Neuronal stem cell (in vitro differentiated cells): Measurements from ENCODE around the gene MANBA.
"Not testable (repeated sequence)": the region's sequence is repeated elsewhere in the genome, so short reads cannot be mapped to it uniquely, and the experiment has no call there.

ENCODE experiments used
- DNase-seq: peaks from one replicate; pipeline ENCODE4 v3.0.0-alpha.2; 2013; ENCODE audit warnings: low spot score
- H2AFZ ChIP-seq: one replicate; pipeline ENCODE4 v1.6.1; 2013; ENCODE audit warnings: mild to moderate bottlenecking, low read length, inconsistent platforms
- H2AK5ac ChIP-seq: 2 replicates; pipeline ENCODE4 v1.6.1; 2013; ENCODE audit warnings: low read depth, mild to moderate bottlenecking, inconsistent platforms, low read length, moderate library complexity, mixed read lengths
- H2BK120ac ChIP-seq: 2 replicates; pipeline ENCODE4 v1.6.1; 2013; ENCODE audit warnings: low read depth, mild to moderate bottlenecking, inconsistent platforms, low read length, moderate library complexity, mixed read lengths
- H2BK12ac ChIP-seq: one replicate; pipeline ENCODE4 v1.6.1; 2013; ENCODE audit warnings: low read length, inconsistent platforms
- H2BK15ac ChIP-seq: 2 replicates; pipeline ENCODE4 v1.6.1; 2013; ENCODE audit warnings: mild to moderate bottlenecking, low read length, inconsistent platforms, mixed read lengths
- H2BK5ac ChIP-seq: one replicate; pipeline ENCODE4 v1.6.1; 2013; ENCODE audit warnings: inconsistent platforms, mild to moderate bottlenecking, low read length, moderate library complexity
- H3K14ac ChIP-seq: one replicate; pipeline ENCODE4 v1.6.1; 2013; ENCODE audit warnings: low read length, inconsistent platforms
- H3K18ac ChIP-seq: 2 replicates; pipeline ENCODE4 v1.6.1; 2013; ENCODE audit warnings: low read length, inconsistent platforms
- H3K23ac ChIP-seq: 2 replicates; pipeline ENCODE4 v1.6.1; 2013; ENCODE audit warnings: low read depth, mild to moderate bottlenecking, mixed read lengths, low read length, inconsistent platforms; ENCODE audit not compliant: poor library complexity
- H3K27ac ChIP-seq: replicated peaks from 3 replicates; pipeline ENCODE4 v1.5.1; 2013; ENCODE audit warnings: low read length, inconsistent platforms
- H3K27me3 ChIP-seq, 3 experiments: 2 replicates each; pipeline ENCODE4 v1.6.1; 2013; ENCODE audit warnings: low read length in 3 of 3, mild to moderate bottlenecking in 2 of 3, inconsistent platforms in 1 of 3, low read depth in 1 of 3, mixed read lengths in 1 of 3, moderate library complexity in 1 of 3; ENCODE audit not compliant: control insufficient read depth in 3 of 3, insufficient read depth in 3 of 3
- H3K36me3 ChIP-seq, 2 donors: replicated peaks in 1 of 2; 2 replicates each; pipeline ENCODE4 v1.6.1; 2013; ENCODE audit warnings: low read length in 2 of 2; ENCODE audit not compliant: control insufficient read depth in 2 of 2, insufficient read depth in 2 of 2
- H3K4ac ChIP-seq: 2 replicates; pipeline ENCODE4 v1.6.1; 2013; ENCODE audit warnings: inconsistent platforms, mild to moderate bottlenecking, low read length, moderate library complexity
- H3K4me1 ChIP-seq, 2 donors: 1 replicate in 1 of 2; 2 replicates in 1 of 2; pipeline ENCODE4 v1.6.1; 2013; ENCODE audit warnings: low read length in 2 of 2, low read depth in 1 of 2; ENCODE audit not compliant: control insufficient read depth in 2 of 2, insufficient read depth in 1 of 2
- H3K4me2 ChIP-seq: one replicate; pipeline ENCODE4 v1.6.1; 2013; ENCODE audit warnings: mild to moderate bottlenecking, low read length, inconsistent platforms; ENCODE audit not compliant: insufficient read depth, poor library complexity, severe bottlenecking
- H3K4me3 ChIP-seq, 2 donors: 2 replicates each; pipeline ENCODE4 v1.5.1; 2013; ENCODE audit warnings: low read length in 2 of 2, mild to moderate bottlenecking in 2 of 2, inconsistent platforms in 1 of 2, moderate library complexity in 1 of 2
- H3K79me1 ChIP-seq: one replicate; pipeline ENCODE4 v1.6.1; 2013; ENCODE audit warnings: low read depth, mild to moderate bottlenecking, inconsistent platforms, low read length, moderate library complexity
- H3K9ac ChIP-seq: one replicate; pipeline ENCODE4 v1.6.1; 2013; ENCODE audit warnings: mild to moderate bottlenecking, low read depth, low read length, inconsistent platforms; ENCODE audit not compliant: poor library complexity
- H3K9me3 ChIP-seq, 2 donors: replicated peaks in 1 of 2; 2 replicates each; pipeline versions ENCODE3 to v1.6.1; 2013; ENCODE audit warnings: low read length in 2 of 2, mild to moderate bottlenecking in 2 of 2, inconsistent platforms in 1 of 2, low read depth in 1 of 2, mixed read lengths in 1 of 2, moderate library complexity in 1 of 2; ENCODE audit not compliant: control insufficient read depth in 2 of 2, insufficient read depth in 1 of 2
- H4K8ac ChIP-seq: one replicate; pipeline ENCODE4 v1.6.1; 2013; ENCODE audit warnings: low read depth, mild to moderate bottlenecking, inconsistent platforms, low read length, moderate library complexity
- H4K91ac ChIP-seq: one replicate; pipeline ENCODE4 v1.6.1; 2013; ENCODE audit warnings: low read length, low read depth, mild to moderate bottlenecking, inconsistent platforms; ENCODE audit not compliant: poor library complexity
- WGBS, 2 donors: extraction: QIAGEN DNeasy Blood & Tissue Kit; methylation state at CpG; one replicate each; pipeline ENCODE4 v1.1.7; 2013; ENCODE audit warnings: missing lambda C conversion rate in 2 of 2, mixed read lengths in 1 of 2; ENCODE audit not compliant: insufficient read length in 2 of 2, insufficient replicate concordance in 1 of 2; ENCODE audit errors: extremely low coverage in 2 of 2; 5-methylcytosine and 5-hydroxymethylcytosine counted together

Gene MANBA

GRCh38 chr4:102732678-102733077 is 28.1 kb downstream of the MANBA start:
- Histone ChIP-seq H2BK12ac (no peak overlapping the region), H3K18ac (no peak overlapping the region), H2BK15ac (no peak overlapping the region), H2AK5ac (no peak overlapping the region), H3K27me3 (no peaks in the 10 kb centered on the region), H3K4ac (no peak overlapping the region), H3K9ac (no peak overlapping the region), H3K4me3 (no peak overlapping the region), H3K14ac (no peak overlapping the region), H3K9me3 (peaks cover 3 to 16% of the 10 kb centered on the region in 2 donors), H3K79me1 (peaks cover 6% of the 10 kb centered on the region), H3K4me1 (no peaks in the 10 kb centered on the region), H2BK5ac (no peak overlapping the region), H3K4me2 (no peak overlapping the region), H4K8ac (no peak overlapping the region), H3K27ac (no peak overlapping the region), H4K91ac (no peak overlapping the region), H2BK120ac (no peak overlapping the region), H3K36me3 (peaks cover 0 to 2% of the 10 kb centered on the region in 2 donors), H2AFZ (no peak overlapping the region), H3K23ac (no peak overlapping the region)
- WGBS, 2 donors = no CpG with 5 or more reads among the region's 5 CpGs
- DNase-seq = no peak

GRCh38 chr4:102730968-102731533 is 29.7 kb downstream of the MANBA start:
- H2BK5ac ChIP-seq = no peak overlapping the region
- H4K91ac ChIP-seq = no peak overlapping the region
- WGBS, 2 donors = no CpG with 5 or more reads among the region's 5 CpGs
- H3K4ac ChIP-seq = no peak overlapping the region
- H2BK120ac ChIP-seq = no peak overlapping the region
- H2AK5ac ChIP-seq = no peak overlapping the region
- no peak for DNase-seq
- no peak overlapping the region for H3K23ac ChIP-seq
- H3K4me1 ChIP-seq = no peaks in the 10 kb centered on the region
- H2BK15ac ChIP-seq = no peak overlapping the region
- no peak overlapping the region for H3K14ac ChIP-seq
- H3K36me3 ChIP-seq = peaks cover 0 to 2% of the 10 kb centered on the region in 2 donors
- no peak overlapping the region for H4K8ac ChIP-seq
- H3K79me1 ChIP-seq = peaks cover 6% of the 10 kb centered on the region
- no peak overlapping the region for H3K18ac ChIP-seq
- no peaks in the 10 kb centered on the region for H3K27me3 ChIP-seq
- peaks cover 3 to 16% of the 10 kb centered on the region in 2 donors for H3K9me3 ChIP-seq
- H3K4me3 ChIP-seq = no peak overlapping the region
- H3K27ac ChIP-seq = no peak overlapping the region
- H2AFZ ChIP-seq = no peak overlapping the region
- no peak overlapping the region for H3K4me2 ChIP-seq
- no peak overlapping the region for H3K9ac ChIP-seq
- H2BK12ac ChIP-seq = no peak overlapping the region

DNA sequence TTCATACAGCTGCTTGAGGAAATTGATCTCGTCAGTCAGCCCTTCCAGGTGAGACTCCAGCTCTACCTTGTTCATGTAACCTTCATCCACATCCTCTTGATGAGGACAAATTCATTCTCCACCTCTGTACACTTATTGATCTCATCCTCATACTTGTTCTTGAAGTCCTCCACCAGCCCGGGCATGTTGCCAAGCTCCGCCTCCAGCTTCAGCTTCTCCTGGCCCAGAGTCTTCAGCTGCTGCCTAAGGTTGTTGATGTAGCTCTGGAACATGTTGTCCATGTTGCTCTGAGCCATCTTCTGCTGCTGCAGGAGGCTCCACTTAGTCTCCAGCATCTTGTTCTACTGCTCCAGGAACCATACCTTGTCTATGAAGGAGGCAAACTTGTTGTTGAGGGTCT is 31.3 kb downstream of the MANBA start:
- not testable (repeated sequence) for H3K4me1 ChIP-seq, H2AFZ ChIP-seq, H3K27ac ChIP-seq, H3K36me3 ChIP-seq, H3K9ac ChIP-seq, DNase-seq, H3K79me1 ChIP-seq, H3K27me3 ChIP-seq, H4K8ac ChIP-seq, H2BK15ac ChIP-seq, H2BK120ac ChIP-seq, H4K91ac ChIP-seq, H3K23ac ChIP-seq, H2BK12ac ChIP-seq, H2BK5ac ChIP-seq, H3K18ac ChIP-seq, H3K14ac ChIP-seq, H3K4me2 ChIP-seq, H3K4me3 ChIP-seq, H2AK5ac ChIP-seq, H3K4ac ChIP-seq
- peaks cover 3 to 16% of the 10 kb centered on the region in 2 donors for H3K9me3 ChIP-seq
- WGBS, 2 donors = no CpG with 5 or more reads among the region's 3 CpGs

GRCh38 chr4:102726919-102727318 is 33.8 kb downstream of the MANBA start:
- peaks cover 0 to 13% of the 10 kb centered on the region in 2 donors for H3K36me3 ChIP-seq
- peaks cover 3 to 16% of the 10 kb centered on the region in 2 donors for H3K9me3 ChIP-seq
- not testable (repeated sequence) for H2BK12ac ChIP-seq, DNase-seq, H3K4me1 ChIP-seq, H3K27ac ChIP-seq, H3K4me3 ChIP-seq, H4K8ac ChIP-seq, H3K14ac ChIP-seq, H3K4me2 ChIP-seq, H2BK120ac ChIP-seq, H3K18ac ChIP-seq, H3K27me3 ChIP-seq, H2BK15ac ChIP-seq, H2AK5ac ChIP-seq, H2BK5ac ChIP-seq, H4K91ac ChIP-seq, H3K4ac ChIP-seq, H3K79me1 ChIP-seq, H3K9ac ChIP-seq, H2AFZ ChIP-seq, H3K23ac ChIP-seq
- no CpG with 5 or more reads among the region's 3 CpGs for WGBS, 2 donors
